ENCODE measurements around the gene SULT4A1. TPM values are rescaled to one million over a fixed set of nuclear protein-coding genes. Genes with fewer than 3 reads are reported as not detected.

SULT4A1 gene
- total and polyA plus RNA-seq, 10 of the 15 experiments (the other 5 are each of a cell fraction or from before 2014, with no cell fraction given), result not detected

DNA sequence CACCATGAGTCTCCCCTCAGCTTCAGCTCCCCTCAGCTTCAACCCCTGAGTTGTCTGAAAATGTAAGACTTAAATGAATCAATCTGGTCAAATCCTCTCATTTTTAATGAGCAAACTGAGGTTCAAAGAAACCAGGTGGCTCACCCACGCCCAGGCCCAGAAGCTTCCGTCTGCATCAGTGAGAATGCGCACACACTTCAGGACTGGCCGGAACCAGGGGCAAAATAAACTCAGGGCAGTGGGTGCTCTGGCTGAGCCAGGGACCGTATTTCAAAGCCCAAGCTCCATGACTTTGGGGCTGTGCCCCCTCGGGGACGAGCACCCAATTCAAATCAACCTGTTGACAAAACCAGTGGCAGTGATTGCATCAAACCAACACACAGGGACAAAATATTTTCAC is 3.1 kb downstream of the SULT4A1 start:
- ChIA-PET CTCF (no interaction called here), RAD21 (ENCODE audit: unreplicated experiment) (no interaction called here), POLR2A (no interaction called here), SMC1A (ENCODE audit: uncharacterized antibody, unreplicated experiment) (no interaction called here)
- Histone ChIP-seq H3K9ac (ENCODE audit: control insufficient read depth, insufficient read depth, low read length) (no peak overlapping the region), H4K20me1 (ENCODE audit: control insufficient read depth, insufficient read depth) (no peaks in the 10 kb centered on the region), H3K9me3 (replicated peaks; ENCODE audit: control insufficient read depth, insufficient read depth, low read length) (no peaks in the 10 kb centered on the region), H3K36me3 (ENCODE audit: control insufficient read depth in 2 of 2, insufficient read depth in 2 of 2, low read length in 1 of 2) (no peaks in the 10 kb centered on the region), H3K4me3 (no peak overlapping the region), H3K4me2 (ENCODE audit: control insufficient read depth, insufficient read depth) (no peak overlapping the region), H2AFZ (ENCODE audit: control insufficient read depth, low read depth, low read length) (no peak overlapping the region), H3K79me2 (ENCODE audit: control insufficient read depth, insufficient read depth, low read length) (no peaks in the 10 kb centered on the region), H3K4me1 (ENCODE audit: control insufficient read depth, insufficient read depth, low read length) (no peaks in the 10 kb centered on the region), H3K27me3 (replicated peaks in 1 of 2; ENCODE audit: control insufficient read depth in 2 of 2, insufficient read depth in 2 of 2, low read length in 1 of 2) (no peaks in the 10 kb centered on the region; a peak in 1 of 4 replicates), H3K27ac (ENCODE audit: control insufficient read depth, insufficient read depth) (no peak overlapping the region)
- intact Hi-C loops (cut with micrococcal nuclease; ENCODE audit: unreplicated experiment) (no loop called here), in situ Hi-C loops (cut with MboI) (no loop called here)
- BruUV-seq (replicated peaks), result no TSS peak
- WGBS (ENCODE audit: insufficient coverage, insufficient replicate concordance, low lambda C conversion rate, missing lambda C conversion rate), result 29% methylated on average over 7 of the region's 7 CpGs
- no peak for DNase-seq (ENCODE audit: low read depth, low spot score)
- no peak for ATAC-seq
- FAIRE-seq, result no peak
- TF ChIP-seq PAX8 (IDR thresholded peaks at IDR 0.05) (no peak), POLR2AphosphoS5 (IDR thresholded peaks at IDR 0.05; ENCODE audit: low read length) (no peak), FOXK2 (IDR thresholded peaks at IDR 0.05) (no peak), STAT3 (IDR thresholded peaks at IDR 0.05; ENCODE audit: low read depth, low read length) (no peak), YBX1 (IDR thresholded peaks at IDR 0.05) (no peak), RELA (IDR thresholded peaks at IDR 0.05; ENCODE audit: borderline replicate concordance, partially characterized antibody) (no peak), DPF2 (IDR thresholded peaks at IDR 0.05) (no peak), TAF1 (IDR thresholded peaks at IDR 0.05; ENCODE audit: borderline replicate concordance, low read depth, low read length) (no peak), KLF5 (IDR thresholded peaks at IDR 0.05; ENCODE audit: partially characterized antibody) (no peak), STAT1 (conservative IDR thresholded peaks at IDR 0.05) (no peak), NBN (IDR thresholded peaks at IDR 0.05) (no peak), SMARCA5 (IDR thresholded peaks at IDR 0.05) (no peak), ZNF24 (IDR thresholded peaks at IDR 0.05) (no peak)
- TF ChIP-seq, protein P1, sequence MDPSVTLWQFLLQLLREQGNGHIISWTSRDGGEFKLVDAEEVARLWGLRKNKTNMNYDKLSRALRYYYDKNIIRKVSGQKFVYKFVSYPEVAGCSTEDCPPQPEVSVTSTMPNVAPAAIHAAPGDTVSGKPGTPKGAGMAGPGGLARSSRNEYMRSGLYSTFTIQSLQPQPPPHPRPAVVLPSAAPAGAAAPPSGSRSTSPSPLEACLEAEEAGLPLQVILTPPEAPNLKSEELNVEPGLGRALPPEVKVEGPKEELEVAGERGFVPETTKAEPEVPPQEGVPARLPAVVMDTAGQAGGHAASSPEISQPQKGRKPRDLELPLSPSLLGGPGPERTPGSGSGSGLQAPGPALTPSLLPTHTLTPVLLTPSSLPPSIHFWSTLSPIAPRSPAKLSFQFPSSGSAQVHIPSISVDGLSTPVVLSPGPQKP (IDR thresholded peaks at IDR 0.05; ENCODE audit: low read depth, low read length), result no peak
- TF ChIP-seq, protein P2, sequence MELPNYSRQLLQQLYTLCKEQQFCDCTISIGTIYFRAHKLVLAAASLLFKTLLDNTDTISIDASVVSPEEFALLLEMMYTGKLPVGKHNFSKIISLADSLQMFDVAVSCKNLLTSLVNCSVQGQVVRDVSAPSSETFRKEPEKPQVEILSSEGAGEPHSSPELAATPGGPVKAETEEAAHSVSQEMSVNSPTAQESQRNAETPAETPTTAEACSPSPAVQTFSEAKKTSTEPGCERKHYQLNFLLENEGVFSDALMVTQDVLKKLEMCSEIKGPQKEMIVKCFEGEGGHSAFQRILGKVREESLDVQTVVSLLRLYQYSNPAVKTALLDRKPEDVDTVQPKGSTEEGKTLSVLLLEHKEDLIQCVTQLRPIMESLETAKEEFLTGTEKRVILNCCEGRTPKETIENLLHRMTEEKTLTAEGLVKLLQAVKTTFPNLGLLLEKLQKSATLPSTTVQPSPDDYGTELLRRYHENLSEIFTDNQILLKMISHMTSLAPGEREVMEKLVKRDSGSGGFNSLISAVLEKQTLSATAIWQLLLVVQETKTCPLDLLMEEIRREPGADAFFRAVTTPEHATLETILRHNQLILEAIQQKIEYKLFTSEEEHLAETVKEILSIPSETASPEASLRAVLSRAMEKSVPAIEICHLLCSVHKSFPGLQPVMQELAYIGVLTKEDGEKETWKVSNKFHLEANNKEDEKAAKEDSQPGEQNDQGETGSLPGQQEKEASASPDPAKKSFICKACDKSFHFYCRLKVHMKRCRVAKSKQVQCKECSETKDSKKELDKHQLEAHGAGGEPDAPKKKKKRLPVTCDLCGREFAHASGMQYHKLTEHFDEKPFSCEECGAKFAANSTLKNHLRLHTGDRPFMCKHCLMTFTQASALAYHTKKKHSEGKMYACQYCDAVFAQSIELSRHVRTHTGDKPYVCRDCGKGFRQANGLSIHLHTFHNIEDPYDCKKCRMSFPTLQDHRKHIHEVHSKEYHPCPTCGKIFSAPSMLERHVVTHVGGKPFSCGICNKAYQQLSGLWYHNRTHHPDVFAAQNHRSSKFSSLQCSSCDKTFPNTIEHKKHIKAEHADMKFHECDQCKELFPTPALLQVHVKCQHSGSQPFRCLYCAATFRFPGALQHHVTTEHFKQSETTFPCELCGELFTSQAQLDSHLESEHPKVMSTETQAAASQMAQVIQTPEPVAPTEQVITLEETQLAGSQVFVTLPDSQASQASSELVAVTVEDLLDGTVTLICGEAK (IDR thresholded peaks at IDR 0.05; ENCODE audit: borderline replicate concordance), result no peak
- TF ChIP-seq, protein P3, sequence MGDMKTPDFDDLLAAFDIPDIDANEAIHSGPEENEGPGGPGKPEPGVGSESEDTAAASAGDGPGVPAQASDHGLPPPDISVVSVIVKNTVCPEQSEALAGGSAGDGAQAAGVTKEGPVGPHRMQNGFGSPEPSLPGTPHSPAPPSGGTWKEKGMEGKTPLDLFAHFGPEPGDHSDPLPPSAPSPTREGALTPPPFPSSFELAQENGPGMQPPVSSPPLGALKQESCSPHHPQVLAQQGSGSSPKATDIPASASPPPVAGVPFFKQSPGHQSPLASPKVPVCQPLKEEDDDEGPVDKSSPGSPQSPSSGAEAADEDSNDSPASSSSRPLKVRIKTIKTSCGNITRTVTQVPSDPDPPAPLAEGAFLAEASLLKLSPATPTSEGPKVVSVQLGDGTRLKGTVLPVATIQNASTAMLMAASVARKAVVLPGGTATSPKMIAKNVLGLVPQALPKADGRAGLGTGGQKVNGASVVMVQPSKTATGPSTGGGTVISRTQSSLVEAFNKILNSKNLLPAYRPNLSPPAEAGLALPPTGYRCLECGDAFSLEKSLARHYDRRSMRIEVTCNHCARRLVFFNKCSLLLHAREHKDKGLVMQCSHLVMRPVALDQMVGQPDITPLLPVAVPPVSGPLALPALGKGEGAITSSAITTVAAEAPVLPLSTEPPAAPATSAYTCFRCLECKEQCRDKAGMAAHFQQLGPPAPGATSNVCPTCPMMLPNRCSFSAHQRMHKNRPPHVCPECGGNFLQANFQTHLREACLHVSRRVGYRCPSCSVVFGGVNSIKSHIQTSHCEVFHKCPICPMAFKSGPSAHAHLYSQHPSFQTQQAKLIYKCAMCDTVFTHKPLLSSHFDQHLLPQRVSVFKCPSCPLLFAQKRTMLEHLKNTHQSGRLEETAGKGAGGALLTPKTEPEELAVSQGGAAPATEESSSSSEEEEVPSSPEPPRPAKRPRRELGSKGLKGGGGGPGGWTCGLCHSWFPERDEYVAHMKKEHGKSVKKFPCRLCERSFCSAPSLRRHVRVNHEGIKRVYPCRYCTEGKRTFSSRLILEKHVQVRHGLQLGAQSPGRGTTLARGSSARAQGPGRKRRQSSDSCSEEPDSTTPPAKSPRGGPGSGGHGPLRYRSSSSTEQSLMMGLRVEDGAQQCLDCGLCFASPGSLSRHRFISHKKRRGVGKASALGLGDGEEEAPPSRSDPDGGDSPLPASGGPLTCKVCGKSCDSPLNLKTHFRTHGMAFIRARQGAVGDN (IDR thresholded peaks at IDR 0.05), result no peak

All from GM12878 (cell line).